Measurements from ENCODE around the gene DROSHA.

DROSHA gene

DNA sequence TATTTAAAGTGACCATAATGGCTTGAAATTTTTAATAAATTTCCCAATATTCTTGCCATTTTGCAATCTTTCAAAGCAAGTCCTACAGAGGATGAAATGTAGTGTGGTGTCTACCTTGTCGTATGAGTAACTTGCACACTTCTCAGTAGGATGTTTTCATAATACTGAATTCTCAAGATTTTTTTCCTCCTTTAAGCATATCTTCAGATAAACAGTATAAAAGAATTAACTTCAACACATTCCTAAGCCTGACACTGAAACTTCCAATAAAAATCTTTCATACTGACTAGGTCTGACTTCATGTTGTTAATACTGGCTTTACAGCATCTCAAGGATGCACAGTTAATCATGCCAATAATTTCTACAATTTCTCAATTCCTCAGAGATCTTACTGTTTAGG lies 62.0 kb downstream of the DROSHA start:
- no peak for DNase-seq (ENCODE audit: low spot score)

- DNase-seq (ENCODE audit: low spot score) = no peak
Measured at GRCh38 chr5:31469466-31469865, 62.4 kb downstream of the DROSHA start.

DNA sequence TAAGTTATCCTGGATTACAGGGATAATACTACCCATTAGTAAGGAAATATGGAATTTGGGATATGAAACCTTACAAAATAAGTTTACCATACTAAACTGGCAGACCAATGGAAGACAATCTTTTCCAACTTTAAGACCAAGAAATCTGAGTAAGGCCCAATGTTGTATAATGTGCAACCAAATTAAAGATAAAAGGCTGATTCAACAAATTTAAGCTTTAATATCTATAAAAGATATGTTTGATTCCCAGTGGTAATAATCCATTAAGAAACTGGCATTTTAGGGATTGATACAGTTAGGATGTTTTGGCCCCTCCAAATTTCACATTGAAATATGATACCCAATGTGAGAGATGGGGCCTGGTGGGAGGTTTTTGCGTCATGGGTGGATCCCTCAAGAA lies 66.6 kb downstream of the DROSHA start:
- DNase-seq (ENCODE audit: low spot score) = no peak

DNA sequence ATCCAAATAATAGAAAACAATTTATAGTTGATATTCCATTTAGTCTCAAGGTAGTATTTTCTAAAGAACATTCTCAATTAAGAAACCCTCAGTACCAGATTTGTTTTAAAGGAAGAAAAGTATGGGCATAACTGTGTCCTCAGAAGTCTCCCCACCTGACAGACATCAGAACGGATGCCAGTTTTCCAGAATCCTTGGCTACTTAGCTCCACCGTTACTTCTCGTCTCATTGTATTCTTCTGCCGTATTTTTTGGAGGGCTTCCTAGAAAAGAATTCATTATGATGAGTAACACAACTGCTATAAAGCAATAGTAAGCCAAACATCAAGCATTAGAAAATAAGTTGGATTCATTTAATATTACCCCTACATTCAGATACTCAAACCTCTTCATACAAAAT lies 67.8 kb downstream of the DROSHA start:
- no peak for DNase-seq (ENCODE audit: low spot score)

GRCh38 chr5:31463351-31463750 lies 68.5 kb downstream of the DROSHA start:
- no peak for DNase-seq (ENCODE audit: low spot score)

DNA sequence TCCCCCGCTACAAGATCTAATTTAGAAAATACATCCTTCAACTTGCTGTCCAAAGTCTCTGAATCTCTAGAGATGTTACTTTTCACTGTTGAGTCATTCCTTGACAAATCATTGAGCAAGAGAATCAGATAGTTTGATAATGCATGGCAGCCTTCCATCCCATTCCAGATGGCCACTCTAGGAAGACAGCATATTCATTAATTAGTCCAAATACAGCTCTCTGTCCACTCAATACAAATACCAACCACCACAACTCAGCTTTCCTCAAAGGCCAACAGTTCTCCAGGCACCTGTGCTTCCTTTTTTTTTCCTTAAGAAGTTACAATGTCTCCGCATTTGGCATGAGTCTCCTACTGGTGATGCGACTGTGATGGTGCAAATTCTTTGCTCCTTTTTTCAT lies 72.3 kb downstream of the DROSHA start:
- no peak for DNase-seq (ENCODE audit: low spot score)

GRCh38 chr5:31455172-31455571 lies 76.7 kb downstream of the DROSHA start:
- no peak for DNase-seq (ENCODE audit: low spot score)

DNA sequence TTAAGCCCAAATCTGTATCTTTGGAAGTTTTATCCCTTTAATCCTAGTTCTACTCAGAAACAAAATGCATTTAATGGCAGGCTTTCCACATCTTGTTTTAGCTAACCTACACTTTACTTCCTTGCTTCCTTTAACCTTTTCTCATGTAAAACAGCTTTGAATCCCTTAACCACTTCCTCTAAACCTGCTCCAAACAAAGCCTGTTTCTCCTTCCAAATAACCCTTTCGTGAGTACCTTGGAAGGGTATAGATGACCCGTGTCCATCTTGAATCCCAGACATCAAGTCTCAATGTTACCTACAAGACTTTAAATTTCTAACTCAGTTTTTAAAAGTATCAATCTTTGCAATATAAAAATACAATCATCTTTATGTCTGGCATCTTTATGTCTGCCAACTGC lies 78.4 kb downstream of the DROSHA start:
- no peak for DNase-seq (ENCODE audit: low spot score)

- no peak for DNase-seq (ENCODE audit: low spot score)
Measured at GRCh38 chr5:31452314-31452713, 79.6 kb downstream of the DROSHA start.

- no peak for DNase-seq (ENCODE audit: low spot score)
Measured at GRCh38 chr5:31449962-31450361, 81.9 kb downstream of the DROSHA start.

DNA sequence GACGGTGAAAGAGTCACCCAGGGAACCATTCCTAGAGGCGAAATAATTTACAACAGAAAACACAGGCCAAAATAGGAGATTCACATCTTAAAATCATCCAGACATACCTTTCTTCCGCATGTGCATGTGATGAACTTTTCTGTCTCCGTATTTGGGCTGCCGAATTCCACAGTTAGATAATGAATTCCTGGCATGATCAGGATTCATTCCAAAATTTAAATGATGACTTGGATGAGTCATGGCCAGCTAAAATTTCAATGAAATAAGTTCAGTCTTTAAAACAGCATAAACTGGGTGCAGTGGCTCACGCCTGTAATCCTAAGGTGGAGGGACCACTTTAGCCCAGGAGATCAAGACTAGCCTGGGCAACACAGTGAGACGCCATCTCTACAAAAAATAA lies 82.7 kb downstream of the DROSHA start:
- DNase-seq (ENCODE audit: low spot score) = peak; percentile 2

DNA sequence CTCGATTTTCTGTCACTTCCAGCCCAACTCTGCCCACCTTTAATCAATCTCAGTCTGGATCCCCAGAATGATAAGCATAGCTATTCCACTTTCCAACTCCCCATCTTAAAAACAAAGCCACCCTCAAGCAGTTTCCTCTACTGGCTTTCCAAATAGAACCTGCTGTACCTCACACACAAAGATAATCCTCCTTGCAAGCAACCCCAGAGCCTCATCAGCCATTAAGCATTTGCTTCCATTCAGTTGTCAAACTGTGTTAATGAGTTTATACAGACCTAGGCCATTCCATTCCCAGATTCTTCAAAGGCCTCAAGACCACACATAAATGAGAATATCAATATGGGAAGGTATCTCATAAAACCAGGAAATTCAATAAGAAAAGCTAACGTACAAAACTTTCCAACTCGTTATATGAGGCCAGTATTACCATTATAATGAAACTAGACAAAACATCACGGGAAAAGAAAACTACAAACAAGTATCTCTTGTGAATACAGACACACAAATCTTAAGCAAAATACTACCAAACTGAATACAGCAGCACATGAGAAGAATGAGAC lies 86.8 kb downstream of the DROSHA start:
- no peak for DNase-seq (ENCODE audit: low spot score)

DNA sequence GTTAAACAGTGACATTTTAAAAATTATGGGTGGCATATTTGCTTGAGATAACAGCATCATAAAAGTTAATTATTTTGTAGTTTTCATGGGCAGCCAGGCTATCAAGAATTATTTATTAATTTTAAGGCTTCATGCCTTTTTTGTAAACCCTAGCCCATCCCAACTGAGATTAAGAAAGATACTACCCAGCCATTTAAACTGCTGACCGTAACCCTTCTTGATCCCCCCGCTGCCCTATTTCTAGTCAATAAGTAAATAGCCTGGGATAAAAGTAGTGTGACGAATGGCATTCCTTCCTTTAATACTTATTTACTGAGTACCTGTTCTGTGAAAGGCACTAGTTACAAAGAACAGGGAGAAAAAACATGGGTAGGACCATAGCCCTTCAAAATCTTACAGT lies 88.3 kb downstream of the DROSHA start:
- no peak for DNase-seq (ENCODE audit: low spot score)

DNA sequence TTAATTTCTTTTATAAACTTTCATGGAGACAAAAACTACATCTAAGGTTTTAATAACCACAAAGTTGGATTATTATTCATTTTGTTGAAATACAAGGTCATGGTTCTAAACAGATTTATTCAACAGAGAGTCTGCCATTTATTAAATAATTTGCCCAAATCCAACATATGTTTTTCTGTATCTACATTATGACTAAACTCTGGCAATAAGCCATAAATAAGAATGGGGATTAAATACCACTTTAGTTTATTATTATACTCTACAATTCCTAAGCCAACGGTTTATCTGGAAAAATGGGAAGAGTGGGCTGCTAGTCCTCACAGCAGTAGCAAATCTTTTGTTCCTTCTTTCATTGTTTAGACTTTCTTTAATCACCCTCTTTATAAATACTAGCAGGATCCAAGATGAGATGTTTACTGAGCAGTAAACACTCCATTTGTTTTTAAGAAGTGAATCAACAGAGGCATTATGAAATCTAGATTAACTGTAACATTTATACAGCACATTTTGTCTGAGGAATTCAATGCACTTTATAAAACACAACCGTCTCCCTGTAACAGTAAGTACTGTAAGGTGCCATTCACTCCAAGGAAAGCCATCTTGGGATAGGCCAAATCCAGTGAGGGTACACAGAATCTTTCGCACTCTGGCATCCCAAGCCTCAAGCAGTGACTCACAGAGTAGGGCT lies 89.7 kb downstream of the DROSHA start:
- peak; percentile 8 for DNase-seq (ENCODE audit: low spot score)

DNA sequence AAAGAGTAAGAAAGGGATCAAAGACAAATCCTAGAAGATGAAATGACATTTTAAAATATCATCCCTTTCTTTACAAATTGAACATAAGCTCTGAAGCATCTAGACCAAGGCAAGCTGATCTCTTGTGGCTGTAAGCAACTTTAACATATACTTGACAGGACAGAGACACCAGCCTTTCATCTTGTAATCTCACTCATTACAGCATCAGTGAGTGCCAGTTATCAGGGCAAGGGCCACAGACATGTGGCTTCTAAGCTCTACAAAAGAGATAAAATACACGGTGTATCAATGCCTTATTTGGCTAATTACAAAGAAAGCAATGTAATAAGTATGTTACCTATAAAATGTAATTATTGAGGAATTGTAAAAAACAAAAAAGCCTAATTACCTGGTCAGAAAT lies 95.0 kb downstream of the DROSHA start:
- DNase-seq (ENCODE audit: low spot score) = no peak

- DNase-seq (ENCODE audit: low spot score) = no peak
Measured at GRCh38 chr5:31435730-31436129, 96.2 kb downstream of the DROSHA start.

- DNase-seq (ENCODE audit: low spot score) = no peak
Measured at GRCh38 chr5:31434898-31435297, 97.0 kb downstream of the DROSHA start.

DNA sequence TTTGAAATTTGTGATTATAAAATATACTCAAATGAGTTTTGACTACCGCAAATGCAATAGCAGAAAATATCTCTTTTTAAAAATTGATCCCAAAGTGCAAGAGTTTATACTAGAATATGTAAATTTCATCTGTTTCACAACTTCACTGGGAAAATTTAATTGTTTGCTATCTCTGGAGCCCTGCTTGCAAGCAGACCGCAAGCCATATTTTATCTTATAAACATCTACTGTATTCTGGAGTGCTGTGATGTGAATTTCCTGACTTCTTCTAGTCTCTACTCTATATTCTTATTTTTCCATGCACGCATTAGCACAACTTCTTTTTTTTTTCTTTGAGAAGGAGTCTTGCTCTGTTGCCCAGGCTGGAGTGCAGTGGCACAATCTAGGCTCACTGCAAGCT lies 98.7 kb downstream of the DROSHA start:
- no peak for DNase-seq (ENCODE audit: low spot score)

DNA sequence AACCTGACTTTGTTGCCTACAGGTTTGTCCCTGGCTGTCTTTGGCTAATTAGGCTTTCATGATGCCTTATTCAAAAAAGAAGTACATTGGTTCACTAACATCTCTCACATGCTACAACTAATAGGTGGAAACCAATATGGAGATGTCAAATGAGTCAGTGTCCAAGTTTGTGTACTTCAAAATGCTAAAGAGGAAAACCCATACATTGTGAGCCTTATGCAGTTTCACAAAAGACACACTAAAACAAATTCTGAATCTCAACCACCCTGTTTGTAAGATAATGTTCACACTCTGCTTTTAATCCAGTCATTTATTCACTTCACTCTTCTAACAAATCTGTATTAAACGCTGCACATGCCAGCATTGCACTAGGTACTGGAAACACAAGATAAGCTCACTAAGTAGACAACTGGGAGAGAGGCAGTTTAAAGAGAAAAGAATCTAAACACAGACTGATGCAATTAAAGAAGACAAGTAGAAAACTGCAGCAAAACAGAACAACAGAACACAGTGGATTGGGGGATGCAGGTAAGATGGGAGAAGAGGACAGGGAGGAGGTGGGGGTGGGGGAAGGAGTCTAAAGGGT lies 104.1 kb downstream of the DROSHA start:
- DNase-seq (ENCODE audit: low spot score) = no peak

DNA sequence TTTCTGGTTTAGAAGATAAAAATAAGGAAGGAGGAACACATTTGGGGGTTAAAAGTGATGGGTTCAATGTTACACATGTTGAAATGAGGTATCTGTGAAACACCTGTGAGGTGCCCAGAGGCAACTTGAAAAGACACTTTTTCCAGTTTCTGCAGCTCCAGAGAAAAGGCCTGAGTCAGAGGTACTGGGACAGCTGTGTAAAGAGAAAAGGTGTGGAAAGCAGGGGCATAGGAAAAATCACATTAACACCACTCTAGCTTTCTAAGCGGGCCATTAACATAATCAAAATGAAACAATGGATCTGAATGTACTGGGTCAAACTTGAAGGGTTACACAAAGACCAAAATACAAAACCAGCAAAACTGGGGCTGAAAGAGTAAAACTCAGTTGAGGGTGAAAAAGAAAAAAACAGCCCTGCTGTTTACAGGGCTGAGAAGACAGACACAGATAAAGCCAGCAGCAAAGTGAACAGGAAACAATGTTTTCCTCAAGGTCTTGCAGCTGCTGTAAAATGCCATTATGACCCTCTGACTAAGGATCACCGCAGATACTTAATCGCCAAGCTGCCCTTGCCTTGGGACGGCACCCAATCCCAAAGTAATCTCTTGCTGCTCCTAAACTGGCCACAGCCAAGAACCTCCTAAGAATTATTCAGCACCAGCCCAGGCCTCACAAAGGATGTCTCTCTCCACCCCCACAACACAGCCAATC lies 104.7 kb downstream of the DROSHA start:
- no peak for DNase-seq (ENCODE audit: low spot score)

DNA sequence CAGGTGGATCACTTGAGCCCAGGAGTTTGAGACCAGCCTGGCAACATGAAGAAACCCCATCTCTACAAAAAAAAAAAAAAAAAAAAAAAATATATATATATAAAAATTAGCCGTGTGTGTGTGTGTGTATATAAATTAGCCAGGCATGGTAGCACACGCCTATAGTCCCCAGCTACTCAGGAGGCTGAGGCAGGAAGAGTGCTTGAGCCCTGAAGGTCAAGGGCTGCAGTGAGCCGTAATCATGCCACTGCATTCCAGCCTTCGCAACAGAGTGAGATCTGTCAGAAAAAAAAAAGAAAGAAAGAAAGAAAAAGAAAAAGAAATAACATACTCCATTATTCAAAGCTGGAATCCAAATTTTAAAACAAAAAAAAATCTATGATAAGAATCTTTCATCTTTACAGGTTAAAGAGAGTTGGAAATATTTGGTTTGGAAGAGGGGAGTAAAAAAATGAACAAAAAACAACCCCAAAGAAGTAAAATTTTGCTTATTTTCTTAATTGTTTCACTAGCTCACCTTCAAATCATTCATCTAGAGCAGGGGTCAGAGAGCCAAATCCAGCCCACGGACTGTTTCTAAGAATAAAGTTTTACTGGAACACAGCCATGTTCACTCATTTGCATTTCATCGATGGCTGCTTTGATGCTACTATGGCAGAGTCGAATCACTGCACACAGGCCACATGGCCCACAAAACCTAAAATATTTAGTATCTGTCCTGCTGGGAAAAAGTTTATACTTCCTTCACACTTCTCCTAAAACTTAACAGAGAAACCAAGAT lies 109.9 kb downstream of the DROSHA start:
- no peak for DNase-seq (ENCODE audit: low spot score)

DNA sequence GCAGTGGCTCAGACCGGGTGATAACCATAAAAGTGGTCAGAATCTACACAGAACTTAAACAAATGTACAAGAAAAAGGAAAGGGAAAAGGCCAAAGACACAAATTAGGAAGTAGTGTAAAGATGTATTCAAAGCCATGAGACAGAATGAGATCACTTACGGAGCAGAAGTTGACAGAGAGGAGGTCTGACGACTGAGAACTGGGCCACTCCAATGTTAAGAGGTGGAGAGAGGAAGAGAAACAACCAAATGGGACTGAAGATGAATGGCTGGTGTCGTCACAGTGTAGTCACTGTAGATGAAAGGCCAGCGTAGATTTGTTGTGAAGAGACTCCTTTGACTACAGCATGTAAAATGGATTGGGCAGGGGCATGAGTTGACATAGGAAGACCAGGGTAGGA lies 114.4 kb downstream of the DROSHA start:
- DNase-seq (ENCODE audit: low spot score) = no peak

- DNase-seq (ENCODE audit: low spot score) = no peak
Measured at GRCh38 chr5:31416547-31416946, 115.3 kb downstream of the DROSHA start.

Data from hepatic stellate cell (primary cell).